Neuronal stem cell (in vitro differentiated cells): ENCODE results near the gene FCRLB.

Experiments
- DNase-seq: peaks from one replicate; pipeline ENCODE4 v3.0.0-alpha.2; 2013; ENCODE audit warnings: low spot score
- H2AFZ ChIP-seq: one replicate; pipeline ENCODE4 v1.6.1; 2013; ENCODE audit warnings: mild to moderate bottlenecking, low read length, inconsistent platforms
- H2AK5ac ChIP-seq: 2 replicates; pipeline ENCODE4 v1.6.1; 2013; ENCODE audit warnings: low read depth, mild to moderate bottlenecking, inconsistent platforms, low read length, moderate library complexity, mixed read lengths
- H2BK120ac ChIP-seq: 2 replicates; pipeline ENCODE4 v1.6.1; 2013; ENCODE audit warnings: low read depth, mild to moderate bottlenecking, inconsistent platforms, low read length, moderate library complexity, mixed read lengths
- H2BK12ac ChIP-seq: one replicate; pipeline ENCODE4 v1.6.1; 2013; ENCODE audit warnings: low read length, inconsistent platforms
- H2BK15ac ChIP-seq: 2 replicates; pipeline ENCODE4 v1.6.1; 2013; ENCODE audit warnings: mild to moderate bottlenecking, low read length, inconsistent platforms, mixed read lengths
- H2BK5ac ChIP-seq: one replicate; pipeline ENCODE4 v1.6.1; 2013; ENCODE audit warnings: inconsistent platforms, mild to moderate bottlenecking, low read length, moderate library complexity
- H3K14ac ChIP-seq: one replicate; pipeline ENCODE4 v1.6.1; 2013; ENCODE audit warnings: low read length, inconsistent platforms
- H3K18ac ChIP-seq: 2 replicates; pipeline ENCODE4 v1.6.1; 2013; ENCODE audit warnings: low read length, inconsistent platforms
- H3K23ac ChIP-seq: 2 replicates; pipeline ENCODE4 v1.6.1; 2013; ENCODE audit warnings: low read depth, mild to moderate bottlenecking, mixed read lengths, low read length, inconsistent platforms; ENCODE audit not compliant: poor library complexity
- H3K27ac ChIP-seq: replicated peaks from 3 replicates; pipeline ENCODE4 v1.5.1; 2013; ENCODE audit warnings: low read length, inconsistent platforms
- H3K27me3 ChIP-seq, 3 experiments: 2 replicates each; pipeline ENCODE4 v1.6.1; 2013; ENCODE audit warnings: low read length in 3 of 3, mild to moderate bottlenecking in 2 of 3, inconsistent platforms in 1 of 3, low read depth in 1 of 3, mixed read lengths in 1 of 3, moderate library complexity in 1 of 3; ENCODE audit not compliant: control insufficient read depth in 3 of 3, insufficient read depth in 3 of 3
- H3K36me3 ChIP-seq, 2 donors: replicated peaks in 1 of 2; 2 replicates each; pipeline ENCODE4 v1.6.1; 2013; ENCODE audit warnings: low read length in 2 of 2; ENCODE audit not compliant: control insufficient read depth in 2 of 2, insufficient read depth in 2 of 2
- H3K4ac ChIP-seq: 2 replicates; pipeline ENCODE4 v1.6.1; 2013; ENCODE audit warnings: inconsistent platforms, mild to moderate bottlenecking, low read length, moderate library complexity
- H3K4me1 ChIP-seq, 2 donors: 1 replicate in 1 of 2; 2 replicates in 1 of 2; pipeline ENCODE4 v1.6.1; 2013; ENCODE audit warnings: low read length in 2 of 2, low read depth in 1 of 2; ENCODE audit not compliant: control insufficient read depth in 2 of 2, insufficient read depth in 1 of 2
- H3K4me2 ChIP-seq: one replicate; pipeline ENCODE4 v1.6.1; 2013; ENCODE audit warnings: mild to moderate bottlenecking, low read length, inconsistent platforms; ENCODE audit not compliant: insufficient read depth, poor library complexity, severe bottlenecking
- H3K4me3 ChIP-seq, 2 donors: 2 replicates each; pipeline ENCODE4 v1.5.1; 2013; ENCODE audit warnings: low read length in 2 of 2, mild to moderate bottlenecking in 2 of 2, inconsistent platforms in 1 of 2, moderate library complexity in 1 of 2
- H3K79me1 ChIP-seq: one replicate; pipeline ENCODE4 v1.6.1; 2013; ENCODE audit warnings: low read depth, mild to moderate bottlenecking, inconsistent platforms, low read length, moderate library complexity
- H3K9ac ChIP-seq: one replicate; pipeline ENCODE4 v1.6.1; 2013; ENCODE audit warnings: mild to moderate bottlenecking, low read depth, low read length, inconsistent platforms; ENCODE audit not compliant: poor library complexity
- H3K9me3 ChIP-seq, 2 donors: replicated peaks in 1 of 2; 2 replicates each; pipeline versions ENCODE3 to v1.6.1; 2013; ENCODE audit warnings: low read length in 2 of 2, mild to moderate bottlenecking in 2 of 2, inconsistent platforms in 1 of 2, low read depth in 1 of 2, mixed read lengths in 1 of 2, moderate library complexity in 1 of 2; ENCODE audit not compliant: control insufficient read depth in 2 of 2, insufficient read depth in 1 of 2
- H4K8ac ChIP-seq: one replicate; pipeline ENCODE4 v1.6.1; 2013; ENCODE audit warnings: low read depth, mild to moderate bottlenecking, inconsistent platforms, low read length, moderate library complexity
- H4K91ac ChIP-seq: one replicate; pipeline ENCODE4 v1.6.1; 2013; ENCODE audit warnings: low read length, low read depth, mild to moderate bottlenecking, inconsistent platforms; ENCODE audit not compliant: poor library complexity
- WGBS, 2 donors: extraction: QIAGEN DNeasy Blood & Tissue Kit; methylation state at CpG; one replicate each; pipeline ENCODE4 v1.1.7; 2013; ENCODE audit warnings: missing lambda C conversion rate in 2 of 2, mixed read lengths in 1 of 2; ENCODE audit not compliant: insufficient read length in 2 of 2, insufficient replicate concordance in 1 of 2; ENCODE audit errors: extremely low coverage in 2 of 2; 5-methylcytosine and 5-hydroxymethylcytosine counted together

Gene FCRLB

DNA sequence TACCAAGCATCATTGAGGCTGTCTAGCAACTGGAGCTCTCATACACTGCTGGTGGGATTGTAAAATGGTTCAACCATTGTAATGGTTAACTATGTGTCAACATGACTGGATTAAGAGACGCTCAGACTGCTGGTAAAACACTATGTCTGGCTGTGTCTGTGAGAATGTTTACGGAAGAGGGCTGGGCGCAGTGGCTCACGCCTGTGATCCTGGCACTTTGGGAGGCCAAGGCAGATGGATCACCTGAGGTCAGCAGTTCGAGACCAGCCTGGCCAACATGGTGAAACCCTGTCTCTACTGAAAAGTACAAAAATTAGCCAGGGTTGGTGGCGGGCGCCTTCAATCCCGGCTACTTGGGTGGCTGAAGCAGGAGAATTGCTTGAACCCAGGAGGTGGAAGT is 19.1 kb upstream of the FCRLB start:
- no peaks in the 10 kb centered on the region for H3K79me1 ChIP-seq
- H2AFZ ChIP-seq = no peak overlapping the region
- H2BK15ac ChIP-seq = no peak overlapping the region
- H3K18ac ChIP-seq = no peak overlapping the region
- H2BK5ac ChIP-seq = no peak overlapping the region
- no CpG with 5 or more reads among the region's 8 CpGs for WGBS, 2 donors
- no peak overlapping the region for H3K23ac ChIP-seq
- no peak overlapping the region for H4K8ac ChIP-seq
- H3K14ac ChIP-seq = no peak overlapping the region
- no peaks in the 10 kb centered on the region for H3K27me3 ChIP-seq
- no peaks in the 10 kb centered on the region for H3K4me1 ChIP-seq
- H2BK120ac ChIP-seq = no peak overlapping the region
- H2BK12ac ChIP-seq = no peak overlapping the region
- H3K9ac ChIP-seq = no peak overlapping the region
- DNase-seq = no peak
- no peaks in the 10 kb centered on the region for H3K9me3 ChIP-seq
- no peak overlapping the region for H3K4ac ChIP-seq
- H3K36me3 ChIP-seq = no peaks in the 10 kb centered on the region
- H3K4me3 ChIP-seq = no peak overlapping the region
- no peak overlapping the region for H2AK5ac ChIP-seq
- H3K27ac ChIP-seq = no peak overlapping the region
- H3K4me2 ChIP-seq = no peak overlapping the region
- no peak overlapping the region for H4K91ac ChIP-seq

DNA sequence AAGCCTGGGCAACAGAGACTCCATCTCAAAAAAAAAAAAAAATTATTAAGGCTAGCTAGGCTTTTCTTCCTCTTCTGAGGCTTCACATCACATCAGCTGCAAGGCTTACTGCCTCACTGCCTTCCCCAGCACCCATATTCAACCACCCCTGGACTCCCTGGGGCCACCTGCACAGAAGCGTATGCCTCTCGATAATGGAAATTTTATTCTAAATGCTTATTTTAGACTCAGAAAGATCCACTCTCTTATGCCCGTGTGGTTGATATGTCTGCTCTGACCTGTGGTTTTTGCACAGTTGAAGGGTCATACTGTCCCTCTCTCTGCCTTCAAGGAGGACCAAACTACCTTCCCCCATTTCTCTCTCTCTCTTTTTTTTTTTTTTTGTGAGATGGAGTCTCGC is 15.8 kb upstream of the FCRLB start:
- no peak overlapping the region for H2AFZ ChIP-seq
- H2AK5ac ChIP-seq = no peak overlapping the region
- no peak overlapping the region for H2BK120ac ChIP-seq
- H4K8ac ChIP-seq = no peak overlapping the region
- no peak overlapping the region for H3K4me3 ChIP-seq
- H3K27me3 ChIP-seq = peaks cover 0 to 8% (median 0%) of the 10 kb centered on the region in 3 experiments
- WGBS, 2 donors = no CpG with 5 or more reads among the region's 4 CpGs
- no peak overlapping the region for H3K4me2 ChIP-seq
- no peak overlapping the region for H2BK5ac ChIP-seq
- H3K79me1 ChIP-seq = no peaks in the 10 kb centered on the region
- no peak overlapping the region for H4K91ac ChIP-seq
- no peak for DNase-seq
- no peak overlapping the region for H2BK12ac ChIP-seq
- H3K9me3 ChIP-seq = no peaks in the 10 kb centered on the region
- no peak overlapping the region for H3K23ac ChIP-seq
- H3K27ac ChIP-seq = no peak overlapping the region
- no peaks in the 10 kb centered on the region for H3K4me1 ChIP-seq
- no peak overlapping the region for H3K18ac ChIP-seq
- no peak overlapping the region for H3K9ac ChIP-seq
- no peaks in the 10 kb centered on the region for H3K36me3 ChIP-seq
- H3K14ac ChIP-seq = no peak overlapping the region
- no peak overlapping the region for H3K4ac ChIP-seq
- H2BK15ac ChIP-seq = no peak overlapping the region

DNA sequence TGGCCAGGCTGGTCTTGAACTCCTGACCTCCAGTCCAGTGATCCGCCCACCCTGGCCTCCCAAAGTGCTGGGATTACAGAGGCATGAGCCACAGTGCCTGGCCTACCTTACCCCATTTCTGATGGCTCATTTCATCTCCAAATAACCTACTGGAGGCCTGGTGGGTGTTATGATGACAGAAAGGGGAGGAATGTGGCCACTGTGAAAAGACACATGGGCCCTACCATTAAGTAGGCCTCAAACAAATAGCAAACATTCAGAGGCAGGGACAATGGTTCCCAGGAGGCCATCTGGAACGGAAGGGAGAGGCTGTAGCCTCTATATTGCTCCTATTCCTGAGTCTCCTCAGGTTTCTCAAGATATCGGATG is 15.2 kb upstream of the FCRLB start:
- no peak overlapping the region for H3K4ac ChIP-seq
- H2BK5ac ChIP-seq = no peak overlapping the region
- H4K91ac ChIP-seq = no peak overlapping the region
- no peak overlapping the region for H3K23ac ChIP-seq
- H3K27ac ChIP-seq = no peak overlapping the region
- no peaks in the 10 kb centered on the region for H3K9me3 ChIP-seq
- no peak overlapping the region for H3K4me3 ChIP-seq
- no peak overlapping the region for H2AFZ ChIP-seq
- no peak overlapping the region for H3K4me2 ChIP-seq
- H3K36me3 ChIP-seq = no peaks in the 10 kb centered on the region
- H2AK5ac ChIP-seq = no peak overlapping the region
- H3K9ac ChIP-seq = no peak overlapping the region
- WGBS, 2 donors = no CpG with 5 or more reads among the region's 3 CpGs
- no peak overlapping the region for H2BK120ac ChIP-seq
- H3K79me1 ChIP-seq = no peaks in the 10 kb centered on the region
- peaks cover 0 to 12% (median 0%) of the 10 kb centered on the region in 3 experiments for H3K27me3 ChIP-seq
- H2BK12ac ChIP-seq = no peak overlapping the region
- no peak overlapping the region for H2BK15ac ChIP-seq
- H3K4me1 ChIP-seq = no peaks in the 10 kb centered on the region
- no peak overlapping the region for H4K8ac ChIP-seq
- no peak overlapping the region for H3K18ac ChIP-seq
- no peak overlapping the region for H3K14ac ChIP-seq
- no peak for DNase-seq

DNA sequence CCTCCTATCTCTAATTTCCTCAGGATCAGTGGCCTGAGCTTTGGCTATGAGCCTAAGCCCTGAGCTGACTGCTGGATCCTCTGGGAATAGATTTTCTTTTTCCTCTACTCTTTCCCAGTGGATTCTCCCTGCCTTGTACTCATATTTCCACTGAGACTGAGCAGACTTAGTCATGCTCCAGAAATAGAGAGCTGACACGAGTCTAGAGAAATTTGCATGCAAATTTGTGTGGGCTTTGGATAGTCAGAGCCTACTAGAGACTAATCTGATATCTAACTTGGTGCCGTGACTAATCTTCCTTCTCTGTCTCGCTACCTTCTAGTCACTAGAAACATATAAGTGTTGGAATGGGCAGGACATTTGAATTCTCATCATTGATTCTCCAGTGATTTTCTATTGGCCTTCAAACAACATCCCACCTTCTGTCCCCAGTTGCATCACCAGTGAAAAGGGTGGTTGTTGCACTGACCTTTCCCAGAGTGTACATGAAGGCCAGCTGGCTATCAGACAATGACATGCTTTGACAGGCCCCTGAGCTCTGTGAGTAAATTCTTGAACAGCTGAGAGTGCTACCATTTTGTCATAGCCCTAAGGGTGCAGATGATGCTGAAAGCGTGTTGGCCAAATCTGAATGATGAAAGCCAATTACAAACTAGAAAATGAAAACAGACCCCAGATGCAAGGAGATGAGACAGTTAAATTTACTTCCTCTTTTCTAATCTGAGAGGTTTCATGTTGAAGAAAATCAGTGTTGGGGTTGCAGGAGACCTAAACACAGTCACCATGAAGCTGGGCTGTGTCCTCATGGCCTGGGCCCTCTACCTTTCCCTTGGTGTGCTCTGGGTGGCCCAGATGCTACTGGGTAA is 14.6 kb upstream of the FCRLB start, which contains the start of gene FCRLA:
Gene FCRLA (plus strand): TSS at position 748 of the 866 bp plus-strand sequence. CDS start 36 bp downstream, at position 784.
- H3K4me3 ChIP-seq = no peak within 1 kb of the TSS
- H3K36me3 ChIP-seq = no peaks in the 10 kb centered on the region
- H3K4me2 ChIP-seq = no peak within 1 kb of the TSS
- H3K4me1 ChIP-seq = no peaks in the 10 kb centered on the region
- peaks cover 0 to 12% (median 0%) of the 10 kb centered on the region in 3 experiments for H3K27me3 ChIP-seq
- no peak within 1 kb of the TSS for H3K9ac ChIP-seq
- H4K8ac ChIP-seq = no peak within 1 kb of the TSS
- no peak within 1 kb of the TSS for H3K23ac ChIP-seq
- DNase-seq = no peak
- H3K14ac ChIP-seq = no peak within 1 kb of the TSS
- no CpG with 5 or more reads among the region's 4 CpGs for WGBS, 2 donors
- no peak within 1 kb of the TSS for H3K27ac ChIP-seq
- no peak within 1 kb of the TSS for H2BK15ac ChIP-seq
- H2AFZ ChIP-seq = no peak within 1 kb of the TSS
- H2BK120ac ChIP-seq = no peak within 1 kb of the TSS
- no peak within 1 kb of the TSS for H3K18ac ChIP-seq
- no peak within 1 kb of the TSS for H4K91ac ChIP-seq
- H2BK5ac ChIP-seq = no peak within 1 kb of the TSS
- H3K9me3 ChIP-seq = no peaks in the 10 kb centered on the region
- H3K79me1 ChIP-seq = no peaks in the 10 kb centered on the region
- H3K4ac ChIP-seq = no peak within 1 kb of the TSS
- H2BK12ac ChIP-seq = no peak within 1 kb of the TSS
- H2AK5ac ChIP-seq = no peak within 1 kb of the TSS
